ENCODE results near the gene STK39.
"Not testable (repeated sequence)": the region's sequence is repeated elsewhere in the genome, so short reads cannot be mapped to it uniquely, and the experiment has no call there.

STK39 gene

GRCh38 chr2:168081452-168081851 is 165.9 kb downstream of the STK39 start:
- DNase-seq = not testable (repeated sequence)

GRCh38 chr2:168079236-168079635 is 168.2 kb downstream of the STK39 start:
- no peak for DNase-seq

- no peak for DNase-seq
Measured at GRCh38 chr2:168076731-168077130, 170.7 kb downstream of the STK39 start.

GRCh38 chr2:168075446-168075845 is 171.9 kb downstream of the STK39 start:
- no peak for DNase-seq

- no peak for DNase-seq
Measured at GRCh38 chr2:168072626-168073303, 174.6 kb downstream of the STK39 start.

GRCh38 chr2:168064011-168064998 is 183.1 kb downstream of the STK39 start:
- DNase-seq = no peak

- DNase-seq = no peak
Measured at GRCh38 chr2:168062936-168063335, 184.5 kb downstream of the STK39 start.

GRCh38 chr2:168062054-168062453 is 185.3 kb downstream of the STK39 start:
- no peak for DNase-seq

GRCh38 chr2:168060986-168061750 is 186.2 kb downstream of the STK39 start:
- DNase-seq = no peak

GRCh38 chr2:168059758-168060157 is 187.6 kb downstream of the STK39 start:
- DNase-seq = no peak

- no peak for DNase-seq
Measured at GRCh38 chr2:168058675-168059074, 188.7 kb downstream of the STK39 start.

- DNase-seq = no peak
Measured at GRCh38 chr2:168056242-168056787, 191.1 kb downstream of the STK39 start.

GRCh38 chr2:168054657-168055056 is 192.7 kb downstream of the STK39 start:
- DNase-seq = no peak

- no peak for DNase-seq
Measured at GRCh38 chr2:168053676-168054075, 193.7 kb downstream of the STK39 start.

GRCh38 chr2:168052773-168053172 is 194.6 kb downstream of the STK39 start:
- no peak for DNase-seq

- DNase-seq = no peak
Measured at GRCh38 chr2:168050377-168050776, 197.0 kb downstream of the STK39 start.

GRCh38 chr2:168049609-168050008 is 197.8 kb downstream of the STK39 start:
- DNase-seq = no peak

- DNase-seq = no peak
Measured at GRCh38 chr2:168047091-168047690, 200.2 kb downstream of the STK39 start.

- no peak for DNase-seq
Measured at GRCh38 chr2:168044579-168044978, 202.8 kb downstream of the STK39 start.

- no peak for DNase-seq
Measured at GRCh38 chr2:168044176-168044575, 203.2 kb downstream of the STK39 start.

- not testable (repeated sequence) for DNase-seq
Measured at GRCh38 chr2:168042127-168042824, 205.1 kb downstream of the STK39 start.

GRCh38 chr2:168039881-168040280 is 207.5 kb downstream of the STK39 start:
- DNase-seq = no peak
